Liver (tissue), 9 donors: ENCODE data around the gene DAGLA. TPM values are rescaled to one million over a fixed set of nuclear protein-coding genes. Genes with fewer than 3 reads are reported as not detected.
A peak's percentile ranks its signal among the peaks of the same experiment; 100 is the strongest.

Experiments used
- DNase-seq: peaks from one replicate; pipeline ENCODE4 v3.0.0-alpha.2; 2017; ENCODE audit warnings: low spot score
- H3K27ac ChIP-seq, 2 donors: one replicate each; pipeline ENCODE4 v1.7.0; 2013; ENCODE audit warnings: inconsistent platforms in 2 of 2, low read length in 2 of 2, control low read depth in 1 of 2, low read depth in 1 of 2, mild to moderate bottlenecking in 1 of 2
- H3K27me3 ChIP-seq, 4 donors: one replicate each; pipeline versions ENCODE4 v1.6.1 to v1.7.0; 2013; ENCODE audit warnings: low read length in 3 of 4, inconsistent platforms in 1 of 4, mild to moderate bottlenecking in 1 of 4, moderate library complexity in 1 of 4; ENCODE audit not compliant: control insufficient read depth in 4 of 4, insufficient read depth in 4 of 4
- H3K36me3 ChIP-seq, 4 donors: one replicate each; pipeline versions ENCODE4 v1.6.1 to v1.7.0; 2013; ENCODE audit warnings: low read length in 3 of 4, mild to moderate bottlenecking in 3 of 4, low read depth in 1 of 4, moderate library complexity in 1 of 4; ENCODE audit not compliant: control insufficient read depth in 4 of 4, insufficient read depth in 3 of 4
- H3K4me1 ChIP-seq, 4 donors: one replicate each; pipeline versions ENCODE4 v1.6.1 to v1.7.0; 2013; ENCODE audit warnings: low read length in 3 of 4, mild to moderate bottlenecking in 3 of 4, moderate library complexity in 1 of 4; ENCODE audit not compliant: control insufficient read depth in 4 of 4, insufficient read depth in 4 of 4
- H3K4me3 ChIP-seq, 3 donors: one replicate each; pipeline versions ENCODE4 v1.6.1 to v1.7.0; 2013; ENCODE audit warnings: low read length in 3 of 3, control low read depth in 1 of 3, low read depth in 1 of 3, mild to moderate bottlenecking in 1 of 3
- H3K9ac ChIP-seq, 2 donors: one replicate each; pipeline ENCODE4 v1.7.0; 2013; ENCODE audit warnings: low read length in 2 of 2, mild to moderate bottlenecking in 2 of 2, moderate library complexity in 2 of 2, control low read depth in 1 of 2, low read depth in 1 of 2
- H3K9me3 ChIP-seq, 4 donors: one replicate each; pipeline versions ENCODE4 v1.6.1 to v1.7.0; 2013; ENCODE audit warnings: low read length in 3 of 4; ENCODE audit not compliant: control insufficient read depth in 4 of 4
- CTCF ChIP-seq: fragments of 150-350 bp; IDR thresholded peaks from 2 replicates; pipeline ENCODE4 v1.5.1; 2017; ENCODE audit warnings: improper control_type of control experiment, low read depth, low read length; ENCODE audit not compliant: missing input control
- EGR1 ChIP-seq, 2 donors: IDR thresholded peaks; 2 replicates each; pipeline ENCODE4 v1.6.1; 2016 to 2018; ENCODE audit warnings: antibody characterized with exemption in 2 of 2, low read depth in 2 of 2
- GABPA ChIP-seq, 2 donors: IDR thresholded peaks in 1 of 2; conservative IDR thresholded peaks in 1 of 2; 2 replicates each; pipeline ENCODE4 v1.6.1; 2016; ENCODE audit warnings: antibody characterized with exemption in 2 of 2, mild to moderate bottlenecking in 1 of 2, moderate library complexity in 1 of 2
- HNF4A ChIP-seq, 2 donors: conservative IDR thresholded peaks; 2 replicates each; pipeline ENCODE4 v1.6.1; 2016; ENCODE audit warnings: antibody characterized with exemption in 2 of 2, mild to moderate bottlenecking in 2 of 2
- NR2F2 ChIP-seq: IDR thresholded peaks from 2 replicates; pipeline ENCODE4 v1.6.1; 2016; ENCODE audit warnings: antibody characterized with exemption
- RAD21 ChIP-seq, 2 donors: IDR thresholded peaks; 2 replicates each; pipeline ENCODE4 v1.6.1; 2016; ENCODE audit warnings: antibody characterized with exemption in 2 of 2, mild to moderate bottlenecking in 2 of 2
- REST ChIP-seq: IDR thresholded peaks from 2 replicates; pipeline ENCODE4 v1.6.1; 2016; ENCODE audit warnings: antibody characterized with exemption, mild to moderate bottlenecking
- RXRA ChIP-seq, 2 donors: IDR thresholded peaks; 2 replicates each; pipeline ENCODE4 v1.6.1; 2017 to 2018; ENCODE audit warnings: antibody characterized with exemption in 2 of 2, mild to moderate bottlenecking in 1 of 2
- SP1 ChIP-seq: IDR thresholded peaks from 2 replicates; pipeline ENCODE4 v1.6.1; 2018; ENCODE audit warnings: antibody characterized with exemption, mild to moderate bottlenecking
- TAF1 ChIP-seq: conservative IDR thresholded peaks from 2 replicates; pipeline ENCODE4 v1.6.1; 2016; ENCODE audit warnings: antibody characterized with exemption, mild to moderate bottlenecking
- YY1 ChIP-seq: IDR thresholded peaks from 2 replicates; pipeline ENCODE4 v1.6.1; 2016; ENCODE audit warnings: antibody characterized with exemption, mild to moderate bottlenecking
- WGBS: extraction: QIAGEN DNeasy Blood & Tissue Kit; methylation state at CpG from one replicate; pipeline ENCODE4 v1.1.7; 2013; 5-methylcytosine and 5-hydroxymethylcytosine counted together
- polyA plus RNA-seq, 2 donors: library from polyadenylated mRNA; stranded (reverse) in 1 of 2; unstranded in 1 of 2; fragments of 200-250 nt in 1 of 2; fragments of >200 nt in 1 of 2; fragmentation: Nextera tagmentation in 1 of 2; extraction: Ambion mirVana in 1 of 2; gene quantifications; one replicate each; pipeline versions ENCODE4 v1.2.1 to v1.2.3, GENCODE V29; 2013 to 2015
- total RNA-seq, 2 donors: library from RNA; depleted of rRNA; stranded (reverse); fragments of >200 nt; gene quantifications; one replicate each; pipeline ENCODE4 v1.2.3, GENCODE V29; 2014
- TF ChIP-seq, protein P1 (sequence below): IDR thresholded peaks from 2 replicates; pipeline ENCODE4 v1.6.1; 2016; ENCODE audit warnings: antibody characterized with exemption
- TF ChIP-seq, protein P2 (sequence below): IDR thresholded peaks from 2 replicates; pipeline ENCODE4 v1.6.1; 2016; ENCODE audit warnings: antibody characterized with exemption
- donor health status: healthy.
- donor health status: healthy.
- donor health status: healthy.
- donor health status: healthy.
- donor health status: healthy.

Gene DAGLA
- total and polyA plus RNA-seq, 4 donors: 0.13 to 0.84 (median 0.60) TPM

GRCh38 chr11:61792310-61793082, 112.3 kb downstream of the DAGLA start, which contains the start of the genes FEN1 and TMEM258:
Gene FEN1, plus strand, starts transcription at chr11:61792911. Its CDS starts 2,451 bp downstream, at chr11:61795362.
Gene TMEM258, minus strand, starts transcription at chr11:61792599. Its CDS starts 41 bp downstream, at chr11:61792558.
- peak; percentile 89 for DNase-seq
- TF ChIP-seq, protein P1, sequence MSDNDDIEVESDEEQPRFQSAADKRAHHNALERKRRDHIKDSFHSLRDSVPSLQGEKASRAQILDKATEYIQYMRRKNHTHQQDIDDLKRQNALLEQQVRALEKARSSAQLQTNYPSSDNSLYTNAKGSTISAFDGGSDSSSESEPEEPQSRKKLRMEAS: peak; percentile 75
- TF ChIP-seq YY1 (peak; percentile 94), CTCF (no peak), RXRA (IDR thresholded peaks at IDR 0.05) (peak in 1 of 2 donors; percentile 6), GABPA (IDR thresholded peaks at IDR 0.05 in 1 of 2, conservative IDR thresholded peaks at IDR 0.05 in 1 of 2) (peak; percentile 95 to 99)
- Histone ChIP-seq H3K9me3 (no peaks in the 10 kb centered on the region), H3K9ac (peak within 1 kb of the TSS; percentile 96 to 99), H3K27me3 (no peaks in the 10 kb centered on the region), H3K36me3 (peaks cover 9 to 26% (median 18%) of the 10 kb centered on the region in 4 donors), H3K4me1 (peaks cover 0 to 19% (median 17%) of the 10 kb centered on the region in 4 donors), H3K27ac (peak within 1 kb of the TSS; percentile 93 to 98), H3K4me3 (peak within 1 kb of the TSS; percentile 71 to 98 (median 91))
- WGBS: under 1% methylated on average over 61 of the region's 61 CpGs

DNA sequence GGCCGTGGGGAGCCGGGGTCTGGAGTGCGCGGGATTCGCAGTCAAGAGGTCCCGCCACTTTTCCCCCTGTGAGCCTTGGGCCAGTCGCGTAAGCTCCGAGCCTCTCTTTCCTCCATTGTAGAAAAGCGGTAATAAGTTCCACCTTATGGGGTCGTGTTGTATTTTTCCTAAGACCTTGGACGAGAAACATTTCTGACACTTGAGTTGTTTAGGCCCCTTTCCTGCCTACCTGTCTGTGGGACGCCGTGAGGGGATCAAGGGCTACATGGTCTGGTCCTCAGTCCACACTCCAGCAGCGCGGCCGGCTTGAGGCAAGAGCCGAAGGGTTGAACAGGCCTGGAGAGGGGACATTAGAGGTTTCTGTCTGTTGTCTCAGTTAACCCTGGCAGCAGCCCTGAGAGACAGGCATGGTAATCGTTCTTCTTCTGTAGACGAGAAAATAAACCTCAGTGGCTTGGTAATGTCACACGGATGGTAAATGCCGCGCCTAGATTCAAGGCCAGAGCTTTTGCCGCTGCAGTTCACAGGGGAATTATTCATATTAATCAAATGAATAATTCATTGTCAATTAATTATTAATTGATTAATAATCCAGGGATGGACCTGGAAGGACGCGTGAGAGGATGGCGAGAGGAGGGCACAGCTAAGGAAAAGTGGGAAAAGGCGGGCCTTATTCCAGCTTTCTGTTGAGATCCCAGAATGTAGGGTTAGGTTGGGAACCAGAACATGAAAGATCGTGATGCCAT, 113.1 kb downstream of the DAGLA start:
- TF ChIP-seq, protein P2, sequence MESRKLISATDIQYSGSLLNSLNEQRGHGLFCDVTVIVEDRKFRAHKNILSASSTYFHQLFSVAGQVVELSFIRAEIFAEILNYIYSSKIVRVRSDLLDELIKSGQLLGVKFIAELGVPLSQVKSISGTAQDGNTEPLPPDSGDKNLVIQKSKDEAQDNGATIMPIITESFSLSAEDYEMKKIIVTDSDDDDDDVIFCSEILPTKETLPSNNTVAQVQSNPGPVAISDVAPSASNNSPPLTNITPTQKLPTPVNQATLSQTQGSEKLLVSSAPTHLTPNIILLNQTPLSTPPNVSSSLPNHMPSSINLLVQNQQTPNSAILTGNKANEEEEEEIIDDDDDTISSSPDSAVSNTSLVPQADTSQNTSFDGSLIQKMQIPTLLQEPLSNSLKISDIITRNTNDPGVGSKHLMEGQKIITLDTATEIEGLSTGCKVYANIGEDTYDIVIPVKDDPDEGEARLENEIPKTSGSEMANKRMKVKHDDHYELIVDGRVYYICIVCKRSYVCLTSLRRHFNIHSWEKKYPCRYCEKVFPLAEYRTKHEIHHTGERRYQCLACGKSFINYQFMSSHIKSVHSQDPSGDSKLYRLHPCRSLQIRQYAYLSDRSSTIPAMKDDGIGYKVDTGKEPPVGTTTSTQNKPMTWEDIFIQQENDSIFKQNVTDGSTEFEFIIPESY: no peak
- no peak for TF ChIP-seq YY1
- TF ChIP-seq SP1: no peak
- no peak for TF ChIP-seq HNF4A (conservative IDR thresholded peaks at IDR 0.05)
- TF ChIP-seq RAD21 (IDR thresholded peaks at IDR 0.05): no peak
- TF ChIP-seq EGR1 (IDR thresholded peaks at IDR 0.05; ENCODE audit: low read depth in 2 of 2): no peak
- no peak for TF ChIP-seq NR2F2
- no peak for TF ChIP-seq TAF1
- no peak for TF ChIP-seq CTCF
- TF ChIP-seq RXRA (IDR thresholded peaks at IDR 0.05): no peak
- TF ChIP-seq GABPA (IDR thresholded peaks at IDR 0.05 in 1 of 2, conservative IDR thresholded peaks at IDR 0.05 in 1 of 2): no peak
- no peak for TF ChIP-seq REST
- 4% methylated on average over 29 of the region's 29 CpGs for WGBS
- Histone ChIP-seq H3K9me3 (no peaks in the 10 kb centered on the region), H3K36me3 (peaks cover 9 to 19% (median 14%) of the 10 kb centered on the region in 4 donors), H3K4me3 (peak overlapping the region; percentile 71 to 98 (median 91)), H3K27me3 (no peaks in the 10 kb centered on the region), H3K27ac (peak overlapping the region in 1 of 2 donors; percentile 93), H3K9ac (peak overlapping the region; percentile 47 to 99), H3K4me1 (peaks cover 0 to 25% (median 20%) of the 10 kb centered on the region in 4 donors)
- no peak for DNase-seq
